AML-193 (cell line): ENCODE results near the gene BCL11B.

ENCODE experiments used
- DNase-seq, 2 experiments: peaks; one replicate each; lab custom pipeline; 2025; lab: John Stamatoyannopoulos, UW

BCL11B gene

DNA sequence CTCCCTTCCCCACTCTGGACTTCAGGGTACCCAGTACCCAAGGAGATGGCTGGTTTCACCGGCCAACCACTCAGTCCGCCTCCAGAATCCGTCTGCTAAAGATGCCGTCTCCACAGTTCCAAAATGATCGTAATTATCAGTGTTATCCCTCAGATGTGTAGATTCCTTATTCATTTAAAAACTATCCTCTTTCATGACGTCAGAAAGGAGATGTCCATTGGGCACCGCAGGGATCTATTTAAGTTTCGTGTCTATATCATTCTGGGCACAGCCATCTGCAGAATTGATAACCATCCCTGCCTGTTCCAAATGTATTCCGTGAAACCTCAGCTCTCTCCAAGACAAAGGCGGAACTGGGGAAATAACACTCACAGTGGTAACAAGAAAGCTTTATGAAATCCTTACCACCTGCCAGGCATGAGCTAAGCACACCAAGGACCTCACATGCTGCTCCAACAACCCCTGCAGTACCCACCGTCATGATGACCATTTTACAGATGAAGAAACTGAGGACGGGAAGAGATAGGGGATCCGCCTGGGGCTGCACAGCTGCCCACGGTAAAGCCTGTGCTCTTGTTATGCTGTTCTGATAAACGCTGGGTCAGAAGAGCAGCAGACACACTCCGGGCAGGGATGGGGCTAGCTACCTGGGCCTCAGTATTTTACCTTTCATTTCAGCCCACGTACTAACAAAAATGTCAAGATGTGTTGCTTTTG is 90.0 kb downstream of the BCL11B start:
- no peak for DNase-seq

DNA sequence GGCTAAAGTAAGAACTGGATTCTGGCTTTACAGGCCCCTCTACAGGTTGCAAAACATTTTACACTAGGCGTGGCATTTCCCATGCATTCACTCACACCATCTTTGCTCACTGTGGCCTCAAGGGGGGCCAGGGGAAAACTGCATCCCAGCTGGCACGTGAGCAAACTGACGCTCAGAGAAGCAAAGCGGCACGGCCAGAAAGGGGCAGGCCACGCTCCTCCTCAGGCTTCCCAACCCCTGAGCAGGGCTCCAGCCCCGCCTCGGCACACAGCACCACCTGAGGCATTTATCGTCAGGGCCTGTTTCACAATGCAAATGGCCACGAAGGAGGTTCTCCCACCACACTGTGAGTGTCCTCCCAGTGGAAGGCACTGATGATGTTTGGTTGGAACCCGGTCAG is 90.8 kb downstream of the BCL11B start:
- no peak for DNase-seq

DNA sequence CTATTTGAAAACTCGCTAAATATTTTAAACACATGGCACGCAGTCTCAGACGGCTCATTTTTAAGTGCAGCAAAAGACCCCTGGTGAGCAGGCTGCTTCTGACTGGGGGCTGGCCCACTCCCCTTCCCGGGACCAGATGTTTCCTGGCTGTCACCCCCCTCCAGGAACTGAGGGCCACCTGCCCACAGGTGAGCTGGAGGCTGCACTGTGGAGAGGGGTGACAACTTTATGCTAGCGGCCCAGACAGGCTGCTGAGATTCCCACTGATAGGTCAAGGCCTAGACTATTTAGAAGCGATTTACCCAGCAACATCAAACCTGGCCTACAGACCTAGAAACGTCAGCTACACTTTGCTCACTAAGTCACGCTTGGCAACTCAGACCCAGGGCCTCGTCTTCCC is 92.1 kb downstream of the BCL11B start:
- no peak for DNase-seq

DNA sequence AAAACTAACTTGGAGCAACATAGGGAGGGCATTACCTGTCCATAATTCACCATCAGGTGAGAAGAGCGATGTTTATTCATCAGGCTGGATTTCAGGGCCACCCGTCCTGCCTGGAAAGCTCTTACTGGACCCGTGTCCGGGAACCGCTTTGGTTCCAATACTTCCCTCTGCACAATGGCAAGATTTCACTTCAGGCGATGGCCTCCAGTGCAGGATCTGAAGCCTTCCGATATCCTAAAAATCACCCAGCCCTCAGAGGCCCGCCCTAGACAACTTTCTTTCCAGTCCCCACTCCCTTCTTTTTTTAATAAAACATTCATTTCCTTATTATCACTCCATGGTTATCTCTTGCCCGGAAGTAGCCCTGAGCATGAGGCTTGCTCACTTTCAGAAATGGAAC is 92.5 kb downstream of the BCL11B start:
- DNase-seq: no peak

DNA sequence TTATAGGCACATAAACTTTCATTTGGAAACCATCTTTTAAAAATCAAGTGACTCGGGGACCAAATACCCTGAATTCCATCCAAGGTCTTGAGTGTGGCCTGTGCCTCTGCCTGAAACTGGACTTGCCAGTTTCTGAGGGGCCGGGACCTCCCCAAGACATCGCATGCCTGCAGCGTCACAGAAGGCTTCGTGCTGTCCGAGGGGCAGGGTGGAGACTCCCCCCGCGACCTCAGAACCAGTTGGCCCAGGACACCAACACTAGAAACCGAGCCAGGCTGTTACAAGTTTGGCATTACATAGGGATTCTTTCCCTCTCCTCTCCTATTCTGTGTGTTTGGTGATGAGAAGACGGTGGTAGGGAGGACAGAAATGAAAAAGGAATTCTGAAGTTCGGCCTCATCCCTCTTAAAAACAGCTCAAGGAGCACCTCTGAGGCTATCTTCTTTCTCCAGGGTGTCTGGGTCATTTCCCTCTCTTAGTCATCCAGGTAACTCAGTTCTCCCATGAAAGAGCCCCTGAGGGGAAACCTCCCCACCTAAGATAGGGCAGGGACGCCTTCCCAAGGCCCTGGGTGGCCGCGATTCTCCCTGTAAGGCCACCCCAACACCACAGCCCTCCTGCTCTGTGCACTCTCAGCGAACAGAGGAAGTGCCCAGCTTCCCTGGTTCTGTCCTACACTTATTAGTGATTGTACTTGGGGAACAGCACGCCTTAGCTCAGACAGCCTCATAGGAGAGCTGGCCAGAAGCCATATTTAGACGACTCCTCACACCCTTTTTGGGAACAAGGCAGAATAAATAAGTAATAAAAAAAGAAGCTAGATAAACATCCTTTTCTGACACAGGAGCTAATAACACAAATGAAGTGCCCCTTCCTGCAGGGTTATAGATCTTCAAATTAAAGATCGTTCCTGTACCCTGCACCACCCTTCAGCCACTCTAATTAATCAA is 93.8 kb downstream of the BCL11B start:
- no peak for DNase-seq

DNA sequence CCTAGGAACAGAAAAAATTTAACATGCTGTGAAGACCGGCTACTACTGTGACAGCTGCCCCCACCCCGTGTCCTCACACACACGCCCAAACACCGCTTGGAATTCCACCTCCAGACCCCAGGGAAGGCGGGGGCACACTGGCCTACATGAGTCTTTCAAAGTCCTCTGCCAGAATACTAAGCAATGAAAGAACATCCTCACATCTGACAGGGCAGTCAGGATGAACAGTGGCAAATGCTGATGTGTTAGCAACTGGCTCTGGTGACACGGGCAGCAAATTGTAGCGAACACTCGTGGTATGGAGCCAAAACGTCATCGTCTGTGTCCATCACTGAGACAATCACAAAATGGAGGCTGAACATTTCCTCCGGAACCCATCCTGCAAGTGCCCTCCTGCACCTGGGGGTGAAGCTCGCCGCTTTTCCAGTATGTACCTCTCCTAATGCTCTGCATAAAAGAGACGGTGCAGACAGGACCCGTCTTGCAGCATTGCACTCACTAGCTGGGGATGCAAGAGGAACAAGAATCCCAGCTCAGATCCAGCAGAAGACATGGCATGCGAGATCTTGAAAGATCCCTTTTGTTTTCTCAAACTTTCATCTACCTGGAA is 94.8 kb downstream of the BCL11B start:
- no peak for DNase-seq

DNA sequence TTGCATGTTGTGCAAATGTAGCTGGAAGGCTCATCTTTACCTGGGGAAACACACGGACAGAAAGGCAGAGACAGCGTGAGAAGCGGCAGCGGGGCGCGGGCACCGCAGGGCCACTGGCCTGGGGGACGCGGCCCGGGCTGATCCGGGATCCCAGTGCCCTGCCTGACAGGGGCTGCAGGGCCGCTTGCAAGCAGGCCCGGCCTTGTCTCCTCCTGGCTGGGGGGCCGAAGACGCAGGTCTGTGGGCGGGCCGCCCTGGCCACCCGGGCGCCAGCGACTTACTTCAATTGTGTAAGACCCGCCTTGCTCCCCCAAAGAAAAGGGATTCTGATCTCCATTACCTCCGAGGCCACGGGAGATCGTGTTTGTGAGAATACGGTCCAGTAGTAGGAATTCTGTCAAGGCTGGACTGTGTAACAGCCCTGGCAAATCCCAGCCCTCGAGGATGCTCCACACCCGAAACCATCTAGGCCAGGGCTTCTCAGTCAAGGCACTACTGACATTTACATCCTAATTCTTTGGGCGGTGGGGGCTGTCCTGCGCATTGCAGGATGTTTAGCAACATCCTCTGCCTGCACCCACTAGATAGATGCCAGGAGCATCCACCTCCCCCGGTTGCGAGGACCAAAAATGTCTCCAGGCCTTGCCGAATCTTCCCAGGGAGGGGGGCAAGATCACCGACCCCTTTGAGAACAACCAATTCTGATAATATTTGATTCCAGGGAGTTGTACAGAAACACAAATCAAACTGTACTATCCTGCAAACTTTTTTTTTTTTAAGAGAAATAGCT is 95.6 kb downstream of the BCL11B start:
- DNase-seq: no peak

DNA sequence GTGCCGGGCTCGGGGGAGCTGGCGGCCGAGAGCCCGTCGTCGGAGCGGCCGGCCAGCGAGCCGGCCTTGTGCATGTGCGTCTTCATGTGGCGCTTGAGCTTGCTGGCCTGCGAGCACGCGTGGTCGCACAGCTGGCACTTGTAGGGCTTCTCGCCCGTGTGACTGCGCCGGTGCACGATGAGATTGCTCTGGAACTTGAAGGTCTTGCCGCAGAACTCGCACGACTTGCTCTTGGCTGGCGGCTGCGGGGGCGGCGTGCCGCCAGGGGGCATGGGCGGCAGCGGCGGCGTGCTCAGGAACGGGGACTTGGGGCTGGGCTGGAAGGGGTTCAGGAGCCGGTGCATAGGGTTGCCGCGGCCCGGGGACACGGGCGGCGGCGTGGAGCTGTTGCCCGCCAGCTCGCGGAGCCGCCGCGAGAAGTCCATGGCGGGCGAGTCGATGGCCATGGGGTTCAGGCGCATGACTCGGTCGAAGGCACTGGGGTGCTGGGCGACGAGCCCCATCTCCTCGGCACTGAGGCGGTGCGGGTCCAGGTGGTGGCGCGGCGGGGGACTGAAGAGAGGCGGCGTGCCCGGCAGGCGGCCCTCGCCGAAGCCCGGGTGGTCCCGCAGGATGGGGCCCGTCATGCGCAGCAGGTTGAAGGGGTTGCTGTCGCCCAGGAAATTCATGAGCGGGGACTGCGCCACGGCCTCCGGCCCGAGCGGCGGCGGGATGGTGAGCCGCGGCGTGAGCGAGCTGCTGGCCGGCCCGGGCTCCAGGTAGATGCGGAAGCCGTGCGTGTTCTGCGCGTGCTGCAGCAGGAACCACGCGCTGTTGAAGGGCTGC is 96.5 kb downstream of the BCL11B start:
- no peak for DNase-seq

DNA sequence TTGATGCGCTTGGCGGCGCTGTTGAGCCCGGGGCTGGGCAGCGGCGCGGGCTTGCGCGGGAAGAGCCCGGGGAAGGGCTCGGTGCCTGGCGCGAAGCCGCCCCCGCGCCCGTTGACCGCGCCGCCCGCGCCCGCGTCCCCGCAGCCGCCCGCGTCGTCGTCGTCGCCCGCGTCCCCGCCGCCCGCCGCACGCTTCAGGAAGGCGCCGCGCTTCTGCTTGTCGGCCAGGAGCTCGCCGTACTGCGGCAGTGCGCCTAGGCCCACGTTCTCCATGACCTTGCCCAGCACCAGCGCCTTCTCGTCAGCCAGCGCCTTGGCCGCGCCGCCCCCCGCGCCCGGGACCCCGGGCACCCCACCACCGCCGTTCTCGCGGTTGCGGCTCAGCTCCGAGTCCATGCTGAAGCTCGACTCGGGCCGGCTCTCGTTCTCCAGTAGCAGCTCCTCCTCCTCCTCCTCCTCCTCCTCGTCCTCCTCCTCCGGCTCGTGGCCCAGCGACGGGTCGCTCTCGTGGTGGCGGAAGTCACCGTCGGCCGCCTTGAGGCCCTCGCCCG is 97.2 kb downstream of the BCL11B start:
- no peak for DNase-seq

DNA sequence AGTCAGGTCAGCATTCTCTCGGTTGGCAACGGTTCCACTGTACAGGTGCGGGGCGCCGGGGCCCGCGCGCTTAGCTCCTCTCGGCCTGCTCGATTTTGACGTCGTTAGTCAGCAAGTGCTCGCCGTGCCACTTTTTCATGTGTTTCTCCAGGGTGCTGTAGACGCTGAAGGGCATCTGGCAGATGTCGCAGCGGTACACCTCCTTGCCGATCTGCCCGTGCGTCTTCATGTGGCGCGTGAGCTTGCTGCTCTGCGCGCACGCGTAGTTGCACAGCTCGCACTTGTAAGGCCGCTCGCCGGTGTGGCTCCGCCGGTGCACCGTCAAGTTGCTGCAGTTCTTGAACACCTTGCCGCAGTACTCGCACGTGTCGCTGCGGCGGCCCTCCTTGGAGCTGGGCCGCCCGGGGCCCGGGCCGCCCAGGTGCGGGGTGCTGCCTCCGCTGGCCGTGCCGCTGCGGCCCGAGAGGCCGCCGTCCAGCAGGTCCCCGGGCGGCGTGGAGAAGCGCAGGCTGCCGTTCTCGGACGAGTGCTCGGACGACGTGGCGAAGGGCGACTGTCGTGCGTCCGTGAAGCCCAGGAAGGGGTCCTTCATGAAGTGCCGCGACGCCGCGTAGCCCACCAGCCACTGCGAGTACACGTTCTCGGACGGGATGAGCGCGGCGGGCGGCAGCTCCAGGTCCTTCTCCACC is 97.8 kb downstream of the BCL11B start:
- DNase-seq: no peak

DNA sequence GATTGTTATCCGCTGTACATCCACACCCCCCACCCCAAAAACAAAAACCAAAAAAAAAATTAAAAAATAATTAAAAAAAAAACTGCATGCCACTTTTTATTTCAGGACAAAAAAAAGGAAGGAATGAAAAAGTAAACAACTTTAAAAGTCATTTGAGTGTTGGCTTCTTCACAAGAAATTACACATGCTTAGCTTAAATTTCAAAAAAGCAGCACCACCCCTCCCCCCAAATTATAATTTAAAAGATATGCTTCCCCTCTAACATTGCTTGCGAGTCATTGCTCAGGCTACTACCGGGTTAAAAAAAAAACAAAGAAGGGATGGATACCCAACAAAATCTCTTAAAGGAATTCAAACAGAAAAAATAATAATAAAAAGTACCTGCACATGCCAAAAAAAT is 98.5 kb downstream of the BCL11B start:
- DNase-seq: no peak

DNA sequence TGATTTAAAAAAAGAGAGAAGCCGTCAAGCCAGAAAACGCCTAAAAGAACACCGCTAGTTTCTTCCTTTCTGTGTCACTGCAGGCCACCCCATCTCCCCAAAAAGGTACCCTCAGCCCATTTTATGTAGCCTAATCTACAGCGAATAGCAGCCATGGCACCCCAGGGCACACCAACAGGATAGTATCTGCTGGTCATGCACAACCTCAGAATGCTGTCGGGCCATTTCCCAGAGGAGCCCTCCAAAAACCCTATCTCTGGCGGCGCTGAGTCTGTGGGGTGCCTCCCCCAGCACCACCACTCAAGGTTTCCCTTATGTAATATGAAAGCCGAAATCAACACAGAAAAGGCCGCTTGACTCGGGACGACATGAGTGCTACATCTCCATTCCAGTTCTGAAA is 98.9 kb downstream of the BCL11B start:
- no peak for DNase-seq

DNA sequence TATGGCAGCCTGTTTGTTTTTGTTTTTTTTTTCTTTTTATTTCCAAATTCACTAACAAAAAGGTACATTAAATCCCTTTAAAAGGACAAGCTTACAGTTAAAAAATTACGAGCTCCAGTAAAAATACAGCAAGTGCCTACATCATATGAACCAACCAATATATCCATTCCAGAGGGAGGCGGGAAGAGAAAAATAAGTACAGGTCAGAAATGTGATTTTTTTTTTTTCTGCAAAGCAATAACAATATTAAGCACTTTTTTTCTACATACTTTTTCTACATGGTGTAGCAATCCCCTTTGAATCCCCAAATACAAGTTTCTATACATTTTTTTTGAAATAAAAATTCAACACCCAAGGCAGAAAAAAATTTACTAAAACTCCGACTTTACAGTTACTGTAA is 100.6 kb downstream of the BCL11B start:
- DNase-seq: no peak

DNA sequence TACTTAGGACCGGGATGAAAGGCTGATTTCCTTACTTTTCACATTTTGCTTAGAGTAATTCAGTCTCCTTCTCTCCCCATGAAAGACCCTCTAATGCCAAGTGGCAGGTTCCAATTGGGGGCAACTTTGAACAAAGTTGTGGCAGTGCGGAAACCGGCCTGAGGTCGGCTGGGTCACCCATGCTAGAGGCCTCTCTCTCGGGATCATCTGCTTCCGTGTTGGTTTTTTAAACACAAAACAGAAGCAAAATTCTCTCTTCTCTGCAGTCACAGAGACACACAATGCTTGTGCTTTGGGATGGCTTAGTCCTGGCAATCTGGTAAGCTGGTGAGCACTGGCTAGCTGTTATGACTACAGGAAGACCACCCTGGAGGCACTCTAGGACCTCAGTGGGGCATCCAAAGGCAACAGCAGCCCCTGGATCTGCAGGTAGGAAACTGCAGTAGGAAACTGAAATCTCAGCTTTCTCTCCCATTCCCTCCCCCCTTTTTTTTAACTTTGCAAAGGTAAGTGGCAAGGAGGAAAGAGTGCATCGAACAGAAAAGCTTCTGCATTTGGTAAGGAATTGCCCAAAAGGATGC is 102.1 kb downstream of the BCL11B start:
- DNase-seq: no peak

DNA sequence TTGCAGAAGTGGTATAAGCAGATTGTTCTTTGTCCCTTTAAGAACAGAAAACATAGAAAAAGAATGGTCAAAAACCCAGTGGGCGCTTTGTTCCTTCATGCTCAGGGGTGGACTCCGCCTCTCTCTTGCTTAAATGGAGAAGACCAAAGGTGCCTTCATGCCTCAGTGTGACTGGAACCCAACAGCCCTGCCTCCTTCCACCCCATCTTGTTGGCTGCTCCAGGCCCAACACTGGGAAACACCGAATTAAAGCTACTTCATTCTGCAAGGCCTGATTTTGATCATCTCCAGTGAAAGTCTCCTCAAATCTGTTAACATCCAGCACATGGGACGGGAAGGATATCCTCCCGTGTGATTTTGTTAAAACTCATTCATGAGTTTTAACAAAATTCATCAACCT is 103.7 kb downstream of the BCL11B start:
- no peak for DNase-seq

DNA sequence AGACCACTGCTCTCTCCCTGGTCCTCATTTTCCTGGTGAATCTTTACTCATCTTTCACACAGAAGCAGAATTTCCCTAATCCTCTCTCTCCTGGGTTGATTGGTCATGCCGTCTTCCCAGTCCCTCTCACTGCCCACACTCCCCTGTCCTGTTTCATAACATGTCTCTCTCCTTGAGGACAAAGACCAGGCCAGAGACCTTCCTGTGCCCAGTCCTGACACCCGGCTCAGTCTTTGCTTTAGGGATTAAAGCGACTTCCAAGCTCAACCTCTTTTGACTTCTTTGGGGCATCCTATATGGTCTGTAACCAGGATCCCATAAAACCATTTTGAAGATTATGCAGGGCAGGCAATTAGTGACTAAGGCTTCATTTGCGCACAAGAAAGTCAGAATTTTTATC is 105.5 kb downstream of the BCL11B start:
- no peak for DNase-seq

DNA sequence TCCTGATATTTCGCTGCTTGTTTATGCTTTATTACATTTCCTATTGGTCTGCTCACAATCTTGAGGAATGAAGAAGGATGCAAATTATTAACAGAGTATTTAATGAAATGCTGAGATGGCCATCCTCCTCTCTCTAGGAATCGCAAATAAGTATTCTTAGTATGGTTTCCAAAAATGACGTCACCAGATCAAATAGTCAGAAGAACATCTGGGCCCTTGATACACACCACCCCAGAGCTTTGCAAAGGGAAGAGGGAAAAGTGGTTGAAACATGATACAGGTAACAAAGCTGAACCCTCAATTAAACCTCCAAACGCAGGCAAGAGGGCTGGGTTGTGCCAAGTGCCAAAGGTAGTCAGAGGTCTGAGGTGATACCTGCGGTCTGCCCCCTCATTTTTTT is 107.3 kb downstream of the BCL11B start:
- DNase-seq: no peak

DNA sequence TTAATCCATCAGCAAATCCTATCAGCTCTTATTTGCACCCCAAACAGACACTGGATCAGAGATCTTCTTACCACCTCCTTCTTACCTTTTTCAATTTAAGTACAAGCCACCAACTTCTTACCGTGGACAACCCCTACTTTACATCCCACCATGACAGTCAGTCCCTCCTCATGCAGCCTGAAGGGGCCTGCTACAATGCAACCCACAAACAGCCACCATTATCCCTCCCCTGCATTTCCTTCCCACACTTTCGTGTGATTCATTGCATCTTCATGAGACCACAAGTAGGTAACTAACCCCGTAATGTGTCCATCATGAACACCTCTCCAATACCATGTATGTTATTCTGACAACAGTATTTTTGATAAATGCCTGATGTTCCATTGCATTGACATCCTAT is 108.6 kb downstream of the BCL11B start:
- no peak for DNase-seq

DNA sequence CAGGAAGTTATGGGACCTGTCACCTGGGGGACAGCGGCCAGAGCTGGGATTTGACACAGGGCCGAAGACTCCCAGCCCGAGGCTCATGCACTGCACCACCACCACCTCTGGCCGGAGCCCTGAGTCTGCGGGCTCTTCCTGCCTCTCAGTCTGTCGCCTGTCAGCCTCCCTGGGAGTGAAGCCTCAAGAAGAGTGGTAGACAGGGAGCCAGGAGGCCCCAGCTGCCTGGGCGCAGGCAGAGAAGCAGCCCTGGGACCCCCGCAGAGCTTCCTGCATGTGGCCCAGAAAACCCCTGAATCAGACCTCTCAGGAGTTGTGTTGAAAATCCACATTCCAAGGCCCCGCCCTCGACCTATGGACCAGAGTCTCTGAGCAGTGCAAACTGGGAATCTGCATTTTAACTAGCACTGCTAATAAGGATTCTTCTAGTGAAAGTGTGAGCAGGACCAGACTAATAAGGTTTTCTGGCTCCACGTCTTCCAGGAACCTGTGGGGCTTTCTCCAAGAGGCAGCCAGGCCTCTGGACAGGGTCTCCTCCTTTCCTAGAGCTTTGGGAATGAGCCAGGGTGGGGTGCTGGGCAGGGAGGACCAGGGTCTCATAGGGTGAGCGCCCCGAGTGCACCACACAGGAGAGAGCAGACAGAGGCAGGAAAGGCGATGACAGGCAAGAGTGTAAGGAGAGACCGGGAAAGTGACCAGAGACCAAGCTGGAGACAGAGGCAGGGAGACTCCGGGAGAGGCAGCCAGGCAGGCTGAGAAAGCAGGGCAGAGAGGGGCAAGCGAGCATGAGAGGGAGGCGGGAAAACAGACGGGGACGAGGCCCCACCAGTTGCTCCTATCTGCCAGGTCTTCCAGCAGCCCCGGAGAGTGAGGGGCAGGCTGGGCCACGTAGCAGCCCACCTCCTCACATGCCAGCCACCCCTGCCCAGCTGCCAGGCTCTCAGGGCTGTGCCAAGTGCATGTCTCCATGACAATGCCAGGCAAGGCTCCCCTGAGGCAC is 112.4 kb downstream of the BCL11B start:
- DNase-seq: no peak
